Caki2 (cell line): ENCODE data around the gene FBXO31. TPM values are rescaled to one million over a fixed set of nuclear protein-coding genes. Genes with fewer than 3 reads are reported as not detected.
A peak's percentile ranks its signal among the peaks of the same experiment; 100 is the strongest.

ENCODE experiments used
- DNase-seq: peaks from one replicate; pipeline ENCODE4 v3.0.0-alpha.2; 2015; ENCODE audit warnings: low read depth
- in situ Hi-C: cut with HindIII; loops from 2 replicates; pipeline ENCODE4 v1.10.0; 2016; ENCODE audit warnings: low sequenced_read_pairs, low pct_unique_long_range_greater_than_20kb, mixed read lengths
- total RNA-seq: library from RNA; depleted of rRNA; stranded (reverse); fragments of >200 nt; shearing (Covaris generic); gene quantifications from 2 replicates; pipeline ENCODE4 v1.2.3, GENCODE V29; 2014; ENCODE audit warnings: low replicate concordance; rRNA removed

FBXO31 gene
- total RNA-seq = 8.5 and 50.1 TPM in 2 replicates

GRCh38 chr16:87383505-87384161, at the start of gene FBXO31:
TSS of gene FBXO31 (minus strand) at chr16:87383776. CDS start at chr16:87383744, 32 bp downstream.
- DNase-seq = peak; percentile 87
- in situ Hi-C loops = no loop called here

- no peak for DNase-seq
- in situ Hi-C loops = no loop called here
Observed at GRCh38 chr16:87432330-87432915, 48.8 kb upstream of the FBXO31 start.

- in situ Hi-C loops = no loop called here
- DNase-seq = no peak
Observed at GRCh38 chr16:87431926-87432325, 48.4 kb upstream of the FBXO31 start.

- DNase-seq = no peak
- in situ Hi-C loops = no loop called here
Observed at GRCh38 chr16:87426423-87427215, 43.0 kb upstream of the FBXO31 start.

- in situ Hi-C loops = no loop called here
Observed at GRCh38 chr16:87425941-87426340, 42.4 kb upstream of the FBXO31 start.

GRCh38 chr16:87424266-87424665, 40.7 kb upstream of the FBXO31 start:
- DNase-seq = no peak
- in situ Hi-C loops = no loop called here

More at GRCh38 chr16:87425941-87426340, 42.4 kb upstream of the FBXO31 start:
- no peak for DNase-seq

- DNase-seq = no peak
- in situ Hi-C loops = no loop called here
Observed at GRCh38 chr16:87423429-87423828, 39.9 kb upstream of the FBXO31 start.

GRCh38 chr16:87422106-87422505, 38.5 kb upstream of the FBXO31 start:
- in situ Hi-C loops = no loop called here
- DNase-seq = no peak

- DNase-seq = no peak
- in situ Hi-C loops = no loop called here
Observed at GRCh38 chr16:87421003-87421912, 37.7 kb upstream of the FBXO31 start.

GRCh38 chr16:87420026-87421002, 36.7 kb upstream of the FBXO31 start:
- DNase-seq = no peak
- in situ Hi-C loops = no loop called here

- DNase-seq = no peak
- in situ Hi-C loops = no loop called here
Observed at GRCh38 chr16:87418644-87419043, 35.1 kb upstream of the FBXO31 start.

- in situ Hi-C loops = no loop called here
Observed at GRCh38 chr16:87418216-87418615, 34.6 kb upstream of the FBXO31 start.

GRCh38 chr16:87417528-87417910, 33.9 kb upstream of the FBXO31 start:
- in situ Hi-C loops = no loop called here
- DNase-seq = no peak

More at GRCh38 chr16:87418216-87418615, 34.6 kb upstream of the FBXO31 start:
- no peak for DNase-seq

- in situ Hi-C loops = no loop called here
- no peak for DNase-seq
Observed at GRCh38 chr16:87416826-87417527, 33.4 kb upstream of the FBXO31 start.

GRCh38 chr16:87415441-87415840, 31.9 kb upstream of the FBXO31 start:
- in situ Hi-C loops = no loop called here
- DNase-seq = no peak

- in situ Hi-C loops = no loop called here
- no peak for DNase-seq
Observed at GRCh38 chr16:87414251-87414680, 30.7 kb upstream of the FBXO31 start.

- in situ Hi-C loops = no loop called here
- no peak for DNase-seq
Observed at GRCh38 chr16:87412996-87413421, 29.4 kb upstream of the FBXO31 start.
